ENCODE measurements around the gene GRK1. TPM values are rescaled to one million over a fixed set of nuclear protein-coding genes. Genes with fewer than 3 reads are reported as not detected.
A peak's percentile ranks its signal among the peaks of the same experiment; 100 is the strongest.
"Not testable (repeated sequence)": the region's sequence is repeated elsewhere in the genome, so short reads cannot be mapped to it uniquely, and the experiment has no call there.

Gene GRK1
- total RNA-seq, 5 donors from 2014 or later (not counting 1 experiment from before 2014, with no cell fraction given) = not detected

- H3K27me3 ChIP-seq (replicated peaks in 1 of 2; ENCODE audit: control insufficient read depth in 2 of 2, extremely low read depth in 1 of 2, insufficient read depth in 2 of 2, low read length in 1 of 2) = peaks cover 0 to 12% of the 10 kb centered on the region in 2 experiments
- peak overlapping the region; percentile 42 to 78 (median 63) for H3K4me3 Mint-ChIP-seq
- WGBS (ENCODE audit: insufficient coverage) = 89% methylated on average over 9 of the region's 13 CpGs
- ATAC-seq (replicated peaks in 1 of 4) (no peak), DNase-seq (no peak)
- peaks cover 0 to 23% of the 10 kb centered on the region in 2 experiments for H3K4me1 ChIP-seq (ENCODE audit: control insufficient read depth in 1 of 2, extremely low read depth in 1 of 2, insufficient read depth in 2 of 2, low read length in 2 of 2)
- no peaks in the 10 kb centered on the region for H3K9me3 Mint-ChIP-seq
- H3K27ac ChIP-seq (ENCODE audit: low read length) = no peak overlapping the region
- H3K36me3 ChIP-seq (ENCODE audit: control insufficient read depth in 2 of 2, extremely low read depth in 1 of 2, insufficient read depth in 1 of 2, low read length in 1 of 2) = no peaks in the 10 kb centered on the region
- peaks cover 7 to 17% (median 10%) of the 10 kb centered on the region in 3 donors for H3K4me1 Mint-ChIP-seq
- no peaks in the 10 kb centered on the region for H3K36me3 Mint-ChIP-seq
- ChIA-PET CTCF (no interaction called here), POLR2A (no interaction called here)
- peaks cover 0 to 2% of the 10 kb centered on the region in 2 donors for H3K27me3 Mint-ChIP-seq
- no peak overlapping the region for H3K4me3 ChIP-seq (ENCODE audit: control insufficient read depth in 1 of 2, extremely low read depth in 1 of 2, low read length in 1 of 2)
- peak overlapping the region; percentile 49 to 89 for H3K27ac Mint-ChIP-seq
- H3K9me3 ChIP-seq = no peaks in the 10 kb centered on the region
Observed at GRCh38 chr13:113723410-113724015, 56.5 kb downstream of the GRK1 start.

- DNase-seq (no peak), ATAC-seq (replicated peaks in 1 of 4) (no peak)
- Histone ChIP-seq H3K27ac (ENCODE audit: low read length) (peak overlapping the region; percentile 70), H3K4me3 (ENCODE audit: control insufficient read depth in 1 of 2, extremely low read depth in 1 of 2, low read length in 1 of 2) (peak overlapping the region; percentile 35 to 70), H3K9me3 (no peaks in the 10 kb centered on the region), H3K4me1 (ENCODE audit: control insufficient read depth in 1 of 2, extremely low read depth in 1 of 2, insufficient read depth in 2 of 2, low read length in 2 of 2) (peaks cover 0 to 23% of the 10 kb centered on the region in 2 experiments), H3K27me3 (replicated peaks in 1 of 2; ENCODE audit: control insufficient read depth in 2 of 2, extremely low read depth in 1 of 2, insufficient read depth in 2 of 2, low read length in 1 of 2) (peaks cover 0 to 19% of the 10 kb centered on the region in 2 experiments), H3K36me3 (ENCODE audit: control insufficient read depth in 2 of 2, extremely low read depth in 1 of 2, insufficient read depth in 1 of 2, low read length in 1 of 2) (no peaks in the 10 kb centered on the region)
- Mint-ChIP-seq H3K27ac (peak overlapping the region; percentile 87 to 89), H3K27me3 (peaks cover 4 to 9% of the 10 kb centered on the region in 2 donors), H3K36me3 (no peaks in the 10 kb centered on the region), H3K4me3 (peak overlapping the region; percentile 75 to 80 (median 78)), H3K4me1 (peaks cover 7 to 17% (median 10%) of the 10 kb centered on the region in 3 donors), H3K9me3 (no peaks in the 10 kb centered on the region)
- POLR2A ChIA-PET = no interaction called here
- WGBS (ENCODE audit: insufficient coverage) = 91% methylated on average over 23 of the region's 30 CpGs
- CTCF ChIA-PET = no interaction called here
Observed at GRCh38 chr13:113724016-113724758, 57.2 kb downstream of the GRK1 start.

- H3K9me3 Mint-ChIP-seq = no peaks in the 10 kb centered on the region
- H3K4me1 ChIP-seq (ENCODE audit: control insufficient read depth in 1 of 2, extremely low read depth in 1 of 2, insufficient read depth in 2 of 2, low read length in 2 of 2) = peaks cover 0 to 23% of the 10 kb centered on the region in 2 experiments
- ATAC-seq (replicated peaks in 1 of 4) (peak; percentile 92 to 95 (median 94)), DNase-seq (peak; percentile 74 to 92 (median 86))
- ChIA-PET POLR2A (no interaction called here), CTCF (no interaction called here)
- H3K27me3 ChIP-seq (replicated peaks in 1 of 2; ENCODE audit: control insufficient read depth in 2 of 2, extremely low read depth in 1 of 2, insufficient read depth in 2 of 2, low read length in 1 of 2) = peaks cover 0 to 25% of the 10 kb centered on the region in 2 experiments
- H3K4me3 Mint-ChIP-seq = peak overlapping the region; percentile 75 to 80 (median 78)
- H3K36me3 ChIP-seq (ENCODE audit: control insufficient read depth in 2 of 2, extremely low read depth in 1 of 2, insufficient read depth in 1 of 2, low read length in 1 of 2) = no peaks in the 10 kb centered on the region
- H3K27ac Mint-ChIP-seq = peak overlapping the region; percentile 87 to 89
- H3K4me1 Mint-ChIP-seq = peaks cover 7 to 17% (median 10%) of the 10 kb centered on the region in 3 donors
- peaks cover 9 to 14% of the 10 kb centered on the region in 2 donors for H3K27me3 Mint-ChIP-seq
- WGBS (ENCODE audit: insufficient coverage) = 5% methylated on average over 21 of the region's 36 CpGs
- H3K36me3 Mint-ChIP-seq = no peaks in the 10 kb centered on the region
- no peaks in the 10 kb centered on the region for H3K9me3 ChIP-seq
- H3K27ac ChIP-seq (ENCODE audit: low read length) = peak overlapping the region; percentile 70
- H3K4me3 ChIP-seq (ENCODE audit: control insufficient read depth in 1 of 2, extremely low read depth in 1 of 2, low read length in 1 of 2) = peak overlapping the region; percentile 35 to 70
Observed at GRCh38 chr13:113724780-113725315, 57.8 kb downstream of the GRK1 start.

DNA sequence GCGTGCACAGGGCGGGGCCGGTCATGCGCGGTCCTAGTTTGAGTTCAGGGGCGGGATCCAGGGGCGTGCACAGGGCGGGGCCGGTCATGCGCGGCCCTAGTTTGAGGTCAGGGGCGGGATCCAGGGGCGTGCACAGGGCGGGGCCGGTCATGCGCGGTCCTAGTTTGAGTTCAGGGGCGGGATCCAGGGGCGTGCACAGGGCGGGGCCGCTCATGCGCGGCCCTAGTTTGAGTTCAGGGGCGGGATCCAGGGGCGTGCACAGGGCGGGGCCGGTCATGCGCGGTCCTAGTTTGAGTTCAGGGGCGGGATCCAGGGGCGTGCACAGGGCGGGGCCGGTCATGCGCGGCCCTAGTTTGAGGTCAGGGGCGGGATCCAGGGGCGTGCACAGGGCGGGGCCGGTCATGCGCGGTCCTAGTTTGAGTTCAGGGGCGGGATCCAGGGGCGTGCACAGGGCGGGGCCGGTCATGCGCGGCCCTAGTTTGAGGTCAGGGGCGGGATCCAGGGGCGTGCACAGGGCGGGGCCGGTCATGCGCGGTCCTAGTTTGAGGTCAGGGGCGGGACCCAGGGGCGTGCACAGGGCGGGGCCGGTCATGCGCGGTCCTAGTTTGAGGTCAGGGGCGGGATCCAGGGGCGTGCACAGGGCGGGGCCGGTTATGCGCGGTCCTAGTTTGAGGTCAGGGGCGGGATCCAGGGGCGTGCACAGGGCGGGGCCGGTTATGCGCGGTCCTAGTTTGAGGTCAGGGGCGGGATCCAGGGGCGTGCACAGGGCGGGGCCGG is 58.5 kb downstream of the GRK1 start:
- peaks cover 7 to 17% (median 10%) of the 10 kb centered on the region in 3 donors for H3K4me1 Mint-ChIP-seq
- H3K27ac Mint-ChIP-seq = peak overlapping the region; percentile 87 to 89
- H3K9me3 ChIP-seq; H3K36me3 Mint-ChIP-seq; H3K27ac ChIP-seq (ENCODE audit: low read length); H3K9me3 Mint-ChIP-seq; CTCF ChIA-PET; H3K36me3 ChIP-seq (ENCODE audit: control insufficient read depth in 2 of 2, extremely low read depth in 1 of 2, insufficient read depth in 1 of 2, low read length in 1 of 2); ATAC-seq (replicated peaks in 1 of 4); POLR2A ChIA-PET: not testable (repeated sequence)
- Histone ChIP-seq H3K27me3 (replicated peaks in 1 of 2; ENCODE audit: control insufficient read depth in 2 of 2, extremely low read depth in 1 of 2, insufficient read depth in 2 of 2, low read length in 1 of 2) (peaks cover 0 to 31% of the 10 kb centered on the region in 2 experiments), H3K4me1 (ENCODE audit: control insufficient read depth in 1 of 2, extremely low read depth in 1 of 2, insufficient read depth in 2 of 2, low read length in 2 of 2) (peaks cover 0 to 23% of the 10 kb centered on the region in 2 experiments), H3K4me3 (ENCODE audit: control insufficient read depth in 1 of 2, extremely low read depth in 1 of 2, low read length in 1 of 2) (peak overlapping the region in 1 of 2 donors; percentile 70)
- 2% methylated on average over 10 of the region's 75 CpGs for WGBS (ENCODE audit: insufficient coverage)
- H3K4me3 Mint-ChIP-seq = peak overlapping the region in 2 of 3 donors; percentile 78 to 80
- H3K27me3 Mint-ChIP-seq = peaks cover 9 to 14% of the 10 kb centered on the region in 2 donors
- peak in 33 of 35 experiments; percentile 28 to 89 (median 65) for DNase-seq

DNA sequence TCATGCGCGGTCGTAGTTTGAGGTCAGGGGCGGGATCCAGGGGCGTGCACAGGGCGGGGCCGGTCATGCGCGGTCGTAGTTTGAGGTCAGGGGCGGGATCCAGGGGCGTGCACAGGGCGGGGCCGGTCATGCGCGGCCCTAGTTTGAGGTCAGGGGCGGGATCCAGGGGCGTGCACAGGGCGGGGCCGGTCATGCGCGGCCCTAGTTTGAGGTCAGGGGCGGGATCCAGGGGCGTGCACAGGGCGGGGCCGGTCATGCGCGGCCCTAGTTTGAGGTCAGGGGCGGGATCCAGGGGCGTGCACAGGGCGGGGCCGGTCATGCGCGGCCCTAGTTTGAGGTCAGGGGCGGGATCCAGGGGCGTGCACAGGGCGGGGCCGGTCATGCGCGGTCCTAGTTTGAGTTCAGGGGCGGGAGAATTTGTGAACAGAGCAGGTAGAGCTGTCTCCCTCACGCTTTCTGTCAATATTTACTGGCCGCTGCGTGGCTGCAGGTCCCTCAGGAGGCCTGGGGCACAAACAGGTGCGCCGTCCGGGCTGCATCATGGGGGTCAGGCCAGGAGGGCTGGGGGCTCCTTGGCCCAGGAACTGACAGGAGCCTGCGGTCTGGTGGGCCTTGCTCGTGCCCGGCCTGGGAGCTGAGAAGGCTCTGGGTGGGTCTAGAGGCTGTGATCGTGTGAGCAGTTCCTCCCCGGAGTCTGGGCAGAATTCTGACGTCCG is 59.2 kb downstream of the GRK1 start:
- ATAC-seq (replicated peaks in 1 of 4) = peak in 1 of 4 experiments; percentile 37
- H3K36me3 Mint-ChIP-seq; CTCF ChIA-PET; H3K36me3 ChIP-seq (ENCODE audit: control insufficient read depth in 2 of 2, extremely low read depth in 1 of 2, insufficient read depth in 1 of 2, low read length in 1 of 2); POLR2A ChIA-PET; H3K9me3 ChIP-seq; H3K9me3 Mint-ChIP-seq: not testable (repeated sequence)
- H3K27ac ChIP-seq (ENCODE audit: low read length) = peak overlapping the region; percentile 72
- DNase-seq = peak in 22 of 35 experiments; percentile 12 to 57 (median 36)
- peaks cover 0 to 37% of the 10 kb centered on the region in 2 experiments for H3K27me3 ChIP-seq (replicated peaks in 1 of 2; ENCODE audit: control insufficient read depth in 2 of 2, extremely low read depth in 1 of 2, insufficient read depth in 2 of 2, low read length in 1 of 2)
- peaks cover 0 to 23% of the 10 kb centered on the region in 2 experiments for H3K4me1 ChIP-seq (ENCODE audit: control insufficient read depth in 1 of 2, extremely low read depth in 1 of 2, insufficient read depth in 2 of 2, low read length in 2 of 2)
- 68% methylated on average over 18 of the region's 54 CpGs for WGBS (ENCODE audit: insufficient coverage)
- peak overlapping the region; percentile 55 to 72 for H3K4me3 ChIP-seq (ENCODE audit: control insufficient read depth in 1 of 2, extremely low read depth in 1 of 2, low read length in 1 of 2)
- Mint-ChIP-seq H3K4me1 (peaks cover 7 to 17% (median 10%) of the 10 kb centered on the region in 3 donors), H3K27me3 (peaks cover 9 to 16% of the 10 kb centered on the region in 2 donors), H3K27ac (peak overlapping the region; percentile 57 to 75), H3K4me3 (peak overlapping the region; percentile 57 to 76 (median 58))

Measured in T-cell (primary cell).